T follicular helper cell (primary cell): Measurements from ENCODE around the gene KLHL10.
"Not testable (repeated sequence)": the region's sequence is repeated elsewhere in the genome, so short reads cannot be mapped to it uniquely, and the experiment has no call there.

ENCODE experiments used
- DNase-seq: peaks from one replicate; pipeline ENCODE4 v3.0.0-alpha.2; 2020; ENCODE audit warnings: low read depth

The KLHL10 gene

DNA sequence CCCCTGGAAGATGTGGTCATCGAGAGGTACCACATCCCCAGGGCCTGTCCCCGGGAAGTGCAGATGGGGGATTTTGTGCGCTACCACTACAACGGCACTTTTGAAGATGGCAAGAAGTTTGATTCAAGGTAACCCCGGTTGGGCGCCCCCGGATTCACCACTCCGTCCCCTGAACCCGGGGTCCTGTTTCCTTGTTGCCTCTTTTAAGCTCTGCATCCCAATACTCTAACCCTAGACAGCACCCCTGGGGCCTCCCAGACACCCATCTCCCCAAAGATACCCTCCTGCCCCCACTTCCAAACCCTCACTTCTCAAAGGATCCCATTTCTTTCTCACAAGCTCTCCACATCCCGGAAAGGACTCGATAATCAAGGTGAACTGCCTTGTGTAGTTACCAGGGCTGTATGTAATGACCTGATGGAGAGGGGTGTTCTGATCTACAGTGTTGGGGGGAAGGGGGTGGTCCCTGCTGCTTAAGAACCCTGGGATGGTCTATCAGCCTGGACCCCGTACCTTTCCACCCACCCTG lies 24.4 kb upstream of the KLHL10 start:
- DNase-seq, result no peak

DNA sequence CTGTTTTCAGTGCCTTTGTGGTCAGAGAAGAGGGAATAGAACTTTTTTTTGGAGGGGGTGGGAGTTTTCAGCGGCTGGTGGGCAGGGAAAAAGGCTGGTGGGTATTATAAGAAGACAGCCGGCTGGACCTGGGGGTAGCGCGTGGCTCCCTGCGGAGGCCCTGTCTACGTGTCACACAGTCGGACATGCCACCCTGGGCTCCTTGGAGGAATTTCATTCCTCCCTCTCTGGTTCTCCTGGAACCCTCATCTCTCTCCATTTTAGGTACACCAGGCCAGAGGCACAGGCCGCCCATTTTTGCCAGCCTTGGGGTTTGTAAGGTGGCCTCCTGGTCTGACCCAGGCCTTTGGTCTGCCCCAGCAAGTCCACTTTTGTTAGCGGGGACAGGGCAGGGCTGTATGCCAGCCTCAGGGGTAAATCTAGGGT lies 23.9 kb upstream of the KLHL10 start:
- no peak for DNase-seq

DNA sequence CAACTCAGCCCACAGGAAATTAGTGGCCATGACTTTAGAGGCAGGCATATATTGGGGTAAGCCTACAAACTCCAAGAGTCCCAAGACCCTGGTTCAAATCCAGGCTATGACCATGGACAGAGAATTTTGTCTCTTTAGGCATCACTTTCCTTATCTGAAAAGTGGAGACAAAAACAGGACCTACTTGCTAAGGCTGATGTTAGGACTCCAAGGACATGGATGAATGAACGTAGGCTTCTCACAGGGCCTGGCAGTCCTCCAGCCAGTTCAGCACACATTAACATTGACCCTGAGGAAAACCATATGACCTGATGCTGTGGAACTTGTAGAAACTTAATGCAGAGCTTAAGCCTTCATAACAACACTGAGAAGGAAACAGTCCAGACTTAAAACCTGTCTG lies 23.4 kb upstream of the KLHL10 start:
- DNase-seq, result no peak

DNA sequence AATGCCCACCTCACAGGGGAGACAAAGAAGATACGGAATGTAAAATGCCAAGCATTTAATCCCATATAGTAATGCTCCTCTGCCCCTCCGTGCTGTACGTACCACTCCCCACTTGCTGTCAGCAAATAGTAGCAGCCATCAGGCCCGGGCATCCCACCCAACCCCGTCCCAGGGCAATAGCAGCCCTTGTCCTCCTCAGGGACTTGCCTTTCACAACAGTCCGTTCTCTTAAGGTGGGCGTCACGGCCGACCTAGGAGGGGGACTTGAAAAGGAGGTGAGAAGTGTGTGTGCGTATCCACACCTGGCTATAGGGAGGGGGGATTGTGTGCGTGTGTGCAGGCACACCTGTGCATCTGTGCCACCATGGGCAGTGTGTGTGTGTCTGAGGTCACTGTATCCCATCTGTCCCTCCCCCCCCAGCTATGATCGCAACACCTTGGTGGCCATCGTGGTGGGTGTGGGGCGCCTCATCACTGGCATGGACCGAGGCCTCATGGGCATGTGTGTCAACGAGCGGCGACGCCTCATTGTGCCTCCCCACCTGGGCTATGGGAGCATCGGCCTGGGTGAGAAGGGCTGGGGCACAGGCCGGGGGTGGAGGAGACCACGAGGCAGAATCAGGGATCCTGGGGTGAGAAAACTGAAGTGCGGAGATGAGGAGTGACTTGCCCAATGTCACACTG lies 20.8 kb upstream of the KLHL10 start:
- no peak for DNase-seq

DNA sequence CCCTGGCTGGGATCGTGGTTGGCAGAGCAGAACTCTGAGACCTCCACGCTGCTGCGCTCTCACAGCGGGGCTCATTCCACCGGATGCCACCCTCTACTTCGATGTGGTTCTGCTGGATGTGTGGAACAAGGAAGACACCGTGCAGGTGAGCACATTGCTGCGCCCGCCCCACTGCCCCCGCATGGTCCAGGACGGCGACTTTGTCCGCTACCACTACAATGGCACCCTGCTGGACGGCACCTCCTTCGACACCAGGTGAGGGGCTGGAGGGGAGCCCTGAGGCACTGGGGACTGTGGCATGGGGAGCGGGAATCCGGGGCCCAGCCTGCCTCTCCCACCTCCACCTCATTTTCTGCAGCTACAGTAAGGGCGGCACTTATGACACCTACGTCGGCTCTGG lies 19.6 kb upstream of the KLHL10 start:
- no peak for DNase-seq

DNA sequence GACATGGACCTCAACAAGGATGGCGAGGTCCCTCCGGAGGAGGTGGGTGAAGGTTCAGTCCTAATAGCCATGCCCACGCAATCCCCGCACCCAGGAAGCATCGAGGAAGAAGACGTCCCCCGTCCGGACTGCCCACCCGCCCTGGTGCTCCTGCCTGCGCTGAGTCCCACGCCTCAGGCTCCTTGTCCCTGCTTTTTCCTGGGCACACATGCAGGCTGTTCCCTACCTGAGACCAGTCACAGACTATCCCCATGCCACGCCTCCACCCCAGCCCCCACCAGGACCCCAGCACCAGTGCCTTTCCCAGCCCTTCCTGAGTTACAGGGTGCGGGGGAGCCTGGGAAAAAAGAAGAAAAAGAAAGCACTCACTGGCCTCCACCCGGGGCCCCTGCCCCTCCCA lies 15.8 kb upstream of the KLHL10 start:
- DNase-seq, result no peak

DNA sequence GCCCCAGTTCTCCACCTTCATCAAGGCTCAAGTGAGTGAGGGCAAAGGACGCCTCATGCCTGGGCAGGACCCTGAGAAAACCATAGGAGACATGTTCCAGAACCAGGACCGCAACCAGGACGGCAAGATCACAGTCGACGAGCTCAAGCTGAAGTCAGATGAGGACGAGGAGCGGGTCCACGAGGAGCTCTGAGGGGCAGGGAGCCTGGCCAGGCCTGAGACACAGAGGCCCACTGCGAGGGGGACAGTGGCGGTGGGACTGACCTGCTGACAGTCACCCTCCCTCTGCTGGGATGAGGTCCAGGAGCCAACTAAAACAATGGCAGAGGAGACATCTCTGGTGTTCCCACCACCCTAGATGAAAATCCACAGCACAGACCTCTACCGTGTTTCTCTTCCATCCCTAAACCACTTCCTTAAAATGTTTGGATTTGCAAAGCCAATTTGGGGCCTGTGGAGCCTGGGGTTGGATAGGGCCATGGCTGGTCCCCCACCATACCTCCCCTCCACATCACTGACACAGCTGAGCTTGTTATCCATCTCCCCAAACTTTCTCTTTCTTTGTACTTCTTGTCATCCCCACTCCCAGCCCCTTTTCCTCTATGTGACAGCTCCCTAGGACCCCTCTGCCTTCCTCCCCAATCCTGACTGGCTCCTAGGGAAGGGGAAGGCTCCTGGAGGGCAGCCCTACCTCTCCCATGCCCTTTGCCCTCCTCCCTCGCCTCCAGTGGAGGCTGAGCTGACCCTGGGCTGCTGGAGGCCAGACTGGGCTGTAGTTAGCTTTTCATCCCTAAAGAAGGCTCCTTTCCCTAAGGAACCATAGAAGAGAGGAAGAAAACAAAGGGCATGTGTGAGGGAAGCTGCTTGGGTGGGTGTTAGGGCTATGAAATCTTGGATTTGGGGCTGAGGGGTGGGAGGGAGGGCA lies 15.1 kb upstream of the KLHL10 start:
- no peak for DNase-seq

DNA sequence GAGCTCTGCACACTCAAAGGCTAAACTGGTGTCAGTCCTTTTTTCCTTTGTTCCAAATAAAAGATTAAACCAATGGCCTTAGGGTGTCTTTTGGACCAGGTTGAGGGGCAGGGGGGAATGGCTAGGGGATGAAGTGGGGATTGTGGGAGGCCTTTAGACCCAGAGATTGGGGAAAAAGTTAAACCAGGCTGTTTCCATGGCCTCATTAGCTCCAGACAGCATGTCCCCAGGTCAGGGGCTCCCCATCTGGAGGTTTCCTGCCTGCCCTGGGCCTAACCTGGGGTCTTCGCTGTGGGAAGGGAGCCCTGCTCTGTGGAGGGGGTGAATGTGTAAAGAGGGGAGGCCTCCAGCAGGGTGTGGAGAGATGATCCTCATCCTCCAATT lies 14.5 kb upstream of the KLHL10 start:
- no peak for DNase-seq

DNA sequence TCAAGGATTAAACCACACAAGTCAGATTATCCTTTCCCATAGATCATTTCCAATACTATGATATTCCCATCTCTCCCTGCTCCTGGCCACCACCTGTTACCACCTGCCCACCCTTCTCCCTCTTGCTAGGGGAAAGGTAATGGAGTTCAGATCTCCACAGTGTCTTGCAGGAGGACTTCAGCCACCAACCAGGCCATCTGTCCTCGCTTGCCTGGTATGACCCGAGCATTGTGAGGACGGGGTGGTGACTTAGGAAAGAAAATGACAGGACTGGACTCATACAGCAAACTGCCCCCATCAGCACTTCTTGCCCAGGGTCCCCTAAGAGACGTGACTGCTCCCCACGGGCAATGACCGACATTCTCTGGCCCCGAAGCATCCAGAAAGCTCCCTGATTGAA lies 14.0 kb upstream of the KLHL10 start:
- no peak for DNase-seq

DNA sequence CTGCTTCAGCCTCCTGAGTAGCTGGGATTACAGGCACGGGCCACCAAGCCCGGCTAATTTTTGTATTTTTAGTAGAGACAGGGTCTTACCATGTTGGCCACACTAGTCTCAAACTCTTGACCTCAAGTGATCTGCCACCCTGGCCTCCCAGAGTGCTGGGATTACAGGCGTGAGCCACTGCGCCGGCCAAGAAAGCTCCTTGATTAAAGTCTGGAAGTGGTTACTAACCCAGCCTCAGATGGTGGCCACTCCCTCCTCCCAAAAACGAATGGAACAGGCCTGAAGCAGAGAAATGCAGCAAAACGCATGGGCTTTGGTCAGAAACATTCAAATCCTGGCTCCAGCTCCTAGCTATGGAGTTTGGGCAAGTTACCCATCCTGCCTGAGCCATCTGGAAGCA lies 13.5 kb upstream of the KLHL10 start:
- DNase-seq, result no peak

DNA sequence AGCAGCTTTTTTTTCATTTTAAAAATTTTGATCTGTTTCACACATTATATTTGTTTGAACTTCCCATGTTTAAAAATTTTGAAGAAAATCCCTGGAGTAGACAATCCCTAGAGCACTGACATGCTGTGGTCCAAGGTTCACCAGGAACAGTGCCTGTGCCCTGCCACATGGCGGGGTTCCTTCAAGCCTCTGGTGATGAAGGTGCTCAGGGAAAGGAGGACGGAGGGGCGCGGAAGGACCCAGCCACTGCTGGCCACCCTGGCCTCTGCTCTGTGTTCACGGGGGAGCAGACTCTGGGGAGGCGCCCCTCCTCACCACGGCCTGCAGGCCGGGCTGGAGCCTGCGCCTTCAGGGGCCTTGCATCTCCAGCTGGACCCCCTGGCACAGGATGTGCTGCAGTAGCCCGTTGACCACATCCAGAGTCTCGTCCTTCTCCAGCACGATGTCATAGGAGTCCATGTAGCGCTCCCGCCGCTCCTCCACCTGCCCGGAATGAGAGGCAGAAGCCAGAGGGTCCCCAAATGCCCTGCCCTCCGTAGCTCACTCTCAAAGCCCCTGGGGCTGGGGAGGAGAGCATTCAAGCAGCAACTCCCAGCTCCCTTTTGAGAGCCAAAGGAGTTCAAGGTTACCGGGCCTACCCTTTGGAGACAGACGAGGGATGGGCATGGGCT lies 12.3 kb upstream of the KLHL10 start:
- no peak for DNase-seq

DNA sequence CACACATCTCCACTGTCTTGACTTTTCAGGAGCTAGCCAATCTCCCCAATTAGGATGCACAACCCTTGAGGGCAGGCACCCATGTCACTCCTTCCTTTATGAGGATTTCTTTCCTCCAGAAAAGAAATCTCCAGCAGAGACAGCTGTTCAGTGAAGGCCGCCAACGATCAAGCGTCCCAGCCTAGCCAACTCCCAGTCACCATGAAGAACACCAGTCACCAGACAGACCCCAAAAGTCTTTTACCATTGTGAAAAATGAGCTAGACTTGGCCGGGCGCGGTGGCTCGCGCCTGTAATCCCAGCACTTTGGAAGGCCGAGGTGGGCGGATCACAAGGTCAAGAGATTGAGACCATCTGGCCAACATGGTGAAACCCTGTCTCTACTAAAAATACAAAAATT lies 7.7 kb upstream of the KLHL10 start:
- DNase-seq, result not testable (repeated sequence)

DNA sequence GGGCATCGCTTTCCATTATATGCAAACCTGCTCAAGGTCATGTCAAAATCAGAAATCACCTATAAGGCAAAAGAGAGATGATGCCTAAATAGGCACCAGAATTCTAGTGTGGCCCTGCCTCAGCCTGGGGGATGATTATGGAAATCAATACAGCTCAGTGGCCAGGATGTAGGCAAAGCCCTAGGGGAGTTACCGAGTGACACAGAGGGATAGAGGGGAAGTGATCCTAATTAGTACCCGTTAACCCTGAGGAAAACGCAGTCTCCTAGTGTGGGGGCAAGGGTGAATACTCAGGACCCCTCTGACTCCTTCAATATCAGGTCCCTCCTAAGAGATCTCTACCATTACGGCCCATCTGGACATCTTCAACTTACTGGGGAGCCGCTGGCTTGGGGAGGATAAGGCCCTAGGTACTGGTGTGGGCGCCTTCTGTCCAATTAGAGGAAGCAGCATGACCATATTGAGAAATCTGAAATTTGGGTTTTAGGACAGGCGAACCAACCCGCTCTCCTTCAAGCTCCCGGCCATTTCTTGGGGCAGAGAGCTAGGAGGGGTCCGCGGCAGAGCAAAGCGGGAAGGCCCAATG lies 2.3 kb upstream of the KLHL10 start:
- DNase-seq, result no peak

DNA sequence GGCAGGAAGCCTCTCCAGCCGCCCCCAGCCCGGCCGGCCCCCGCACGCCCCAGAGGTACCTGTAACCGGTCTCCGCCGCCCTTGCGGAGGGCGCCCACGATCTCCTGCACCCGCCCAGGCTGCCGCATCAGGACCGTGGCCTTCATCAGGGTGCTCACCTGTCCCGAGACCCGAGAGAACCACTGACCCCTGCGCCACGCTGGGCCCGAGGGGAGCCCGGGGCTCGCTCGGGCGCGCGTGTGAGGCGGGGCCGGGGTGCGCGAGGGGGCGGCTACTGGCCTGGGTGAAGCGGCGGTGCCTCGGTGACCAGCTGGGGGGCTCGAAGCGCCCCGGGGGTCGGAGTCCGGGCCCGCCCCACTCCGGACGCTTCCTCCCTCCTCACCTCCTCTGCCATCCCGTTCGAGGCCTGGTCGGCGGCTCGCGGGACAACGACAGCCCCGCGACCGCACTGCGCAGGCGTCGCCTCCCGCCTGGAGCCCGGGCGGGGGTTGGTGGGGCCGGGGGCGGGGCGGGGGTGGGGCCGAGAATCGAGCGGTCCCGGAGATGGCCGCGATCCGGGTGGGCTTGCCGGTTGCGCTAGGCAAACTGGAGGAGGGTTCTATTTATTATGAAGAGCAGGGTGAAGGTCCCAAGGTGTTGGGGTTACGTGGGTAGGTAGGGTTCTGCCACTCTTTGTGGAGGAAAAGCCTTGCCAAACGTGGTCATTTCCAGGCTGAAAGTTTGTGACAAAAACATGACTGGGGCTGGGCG lies 1.6 kb upstream of the KLHL10 start, which contains the start of gene NT5C3B:
NT5C3B (minus strand) TSS at position 433 of the 750 bp plus-strand sequence; CDS start at position 394, 39 bp downstream.
- peak; percentile 34 for DNase-seq

DNA sequence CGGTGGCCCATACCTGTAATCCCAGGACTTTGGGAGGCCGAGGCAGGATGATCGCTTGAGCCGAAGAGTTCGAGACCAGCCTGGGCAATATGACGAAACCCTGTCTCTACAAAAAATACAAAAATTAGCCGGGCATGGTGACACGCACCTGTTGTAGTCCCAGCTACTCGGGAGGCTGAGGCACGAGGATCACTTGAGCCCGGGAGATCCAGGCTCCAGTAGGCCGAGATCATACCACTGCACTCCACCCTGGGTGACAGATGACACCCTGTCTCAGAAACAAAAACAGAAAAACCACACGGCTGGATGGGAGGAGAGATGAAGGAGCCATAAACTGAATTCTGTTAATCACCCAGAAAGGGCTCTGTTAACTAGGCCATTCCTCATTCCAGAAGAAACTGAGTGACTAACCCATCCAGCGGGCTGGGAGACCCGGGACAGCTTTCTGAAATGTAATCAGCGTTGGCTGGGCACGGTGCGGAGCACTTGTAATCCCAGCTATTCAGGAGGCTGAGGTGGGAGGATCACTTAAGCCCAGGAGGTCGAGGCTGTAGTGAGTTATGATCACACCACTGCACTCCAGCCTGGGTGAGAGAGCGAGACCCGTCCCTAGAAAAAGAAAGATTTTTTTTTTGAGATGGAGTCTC lies 952 bp upstream of the KLHL10 start:
- no peak for DNase-seq

DNA sequence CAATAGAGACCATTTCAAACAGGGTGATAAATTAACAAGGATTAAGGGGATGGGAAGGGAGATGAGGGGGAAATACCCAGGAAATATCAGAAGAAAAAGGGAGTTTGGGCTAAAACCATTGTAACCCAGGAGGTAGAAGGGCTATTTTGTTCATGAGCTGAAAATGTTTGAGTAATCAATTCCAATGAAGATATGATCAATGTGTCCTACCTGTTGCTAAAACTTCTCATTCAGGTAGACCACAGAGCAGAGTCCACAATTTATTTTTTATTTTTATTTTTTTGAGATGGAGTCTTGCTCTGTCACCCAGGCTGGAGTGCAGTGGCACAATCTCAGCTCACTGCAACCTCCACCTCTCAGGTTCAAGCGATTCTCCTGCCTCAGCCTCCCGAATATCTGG lies 1.8 kb downstream of the KLHL10 start:
- not testable (repeated sequence) for DNase-seq

DNA sequence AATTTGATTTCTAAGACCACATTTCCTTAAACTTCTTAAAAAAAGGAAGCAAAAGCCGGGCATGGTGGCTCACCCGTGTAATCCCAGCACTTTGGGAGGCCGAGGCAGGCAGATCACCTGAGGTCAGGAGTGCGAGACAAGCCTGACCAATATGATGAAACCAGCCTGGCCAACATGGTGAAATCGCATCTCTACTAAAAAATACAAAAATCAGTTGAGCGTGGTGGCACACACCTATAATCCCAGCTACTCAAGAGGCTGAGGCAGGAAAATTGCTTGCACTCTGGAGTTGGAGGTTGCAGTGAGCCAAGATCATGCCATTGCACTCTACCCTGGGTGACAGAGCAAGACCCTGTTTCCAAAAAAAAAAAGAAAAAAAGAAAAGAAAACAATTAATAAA lies 3.2 kb downstream of the KLHL10 start:
- not testable (repeated sequence) for DNase-seq

DNA sequence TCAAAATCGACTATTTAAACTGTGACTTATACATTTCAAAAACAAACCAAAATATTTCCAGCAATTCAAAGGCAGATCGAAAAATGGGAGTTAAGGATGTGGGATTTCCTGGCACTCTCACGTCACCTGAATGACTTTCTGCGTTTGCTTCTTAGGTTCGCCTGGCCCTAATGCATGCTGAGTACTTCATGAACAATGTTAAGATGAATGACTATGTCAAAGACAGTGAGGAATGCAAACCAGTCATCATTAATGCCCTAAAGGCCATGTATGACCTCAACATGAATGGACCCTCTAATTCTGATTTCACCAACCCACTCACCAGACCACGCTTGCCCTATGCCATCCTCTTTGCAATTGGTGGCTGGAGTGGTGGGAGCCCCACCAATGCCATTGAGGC lies 7.3 kb downstream of the KLHL10 start:
- no peak for DNase-seq

DNA sequence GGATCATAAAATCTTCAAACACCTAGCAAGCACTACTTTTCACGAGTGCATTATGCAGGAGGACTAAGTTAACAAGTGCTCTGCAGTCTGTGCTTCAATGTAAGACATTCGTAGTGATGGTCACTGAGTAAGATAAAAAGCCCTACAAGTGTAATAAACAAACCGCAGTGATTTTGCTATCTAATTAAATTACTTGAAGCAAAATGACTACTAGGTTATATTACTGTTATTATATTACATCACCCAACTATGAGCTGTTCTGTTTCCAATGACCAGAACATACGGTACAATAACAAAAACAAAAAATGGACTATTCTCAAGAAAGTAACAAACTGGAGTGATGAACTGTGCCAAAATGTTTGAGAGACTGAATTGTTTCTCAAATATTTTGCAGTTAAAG lies 11.2 kb downstream of the KLHL10 start:
- DNase-seq, result no peak

DNA sequence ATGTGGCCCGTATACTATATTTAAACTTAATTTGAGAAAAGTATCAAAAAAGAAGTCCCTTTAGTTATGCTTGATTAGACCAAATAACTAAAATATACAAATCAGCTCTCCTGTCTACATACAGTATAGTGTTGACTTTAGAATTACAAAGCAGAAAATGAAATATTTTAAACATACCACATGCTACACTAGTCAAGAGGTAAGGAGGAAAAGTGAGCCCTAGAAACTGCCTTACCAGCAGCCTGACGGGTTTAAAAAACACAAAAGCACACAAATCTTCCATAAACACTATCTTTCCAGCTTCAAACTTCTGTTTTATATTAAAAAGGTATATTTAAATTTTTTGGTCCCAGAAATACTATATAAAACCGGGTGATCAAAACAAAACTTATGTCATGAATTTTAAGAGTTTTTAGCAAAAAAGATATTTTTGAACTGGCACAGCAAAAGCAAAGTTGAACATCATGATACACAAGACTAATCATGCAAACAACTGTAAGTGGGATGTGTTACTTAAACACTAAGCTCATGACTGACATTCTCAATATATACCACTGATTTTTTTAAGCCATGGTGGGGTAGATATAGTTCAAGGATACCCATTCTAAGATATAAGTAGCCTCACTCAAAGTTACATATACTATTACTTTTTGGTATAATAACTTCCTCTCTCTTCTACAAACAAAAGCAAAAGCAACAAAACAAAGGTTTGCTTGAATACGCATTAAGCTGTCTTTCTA lies 11.8 kb downstream of the KLHL10 start:
- no peak for DNase-seq
